Prostate gland (tissue), 2 donors: ENCODE results near the gene DDO.
"Not testable (repeated sequence)": the region's sequence is repeated elsewhere in the genome, so short reads cannot be mapped to it uniquely, and the experiment has no call there.

Source experiments
- CTCF ChIP-seq, 4 experiments: fragments of 200-600 bp in 2 of 4; fragments of 450-650 bp in 2 of 4; sonication (generic) in 2 of 4; IDR thresholded peaks; 1 replicate in 3 of 4; 2 replicates in 1 of 4; pipeline ENCODE4 v1.5.1; 2016 to 2019; ENCODE audit warnings: antibody characterized with exemption in 4 of 4, mild to moderate bottlenecking in 2 of 4, moderate library complexity in 2 of 4
- POLR2AphosphoS5 ChIP-seq: sonication (generic); formaldehyde crosslinking; IDR thresholded peaks from one replicate; pipeline ENCODE4 v1.6.1; 2017; ENCODE audit warnings: antibody characterized with exemption

GRCh38 chr6:110457567-110458175, 42.3 kb upstream of the DDO start:
- not testable (repeated sequence) for TF ChIP-seq POLR2AphosphoS5
- peak in 2 of 4 experiments; percentile 24 to 34 for TF ChIP-seq CTCF (IDR thresholded peaks at IDR 0.05)
